WTC11 (cell line): ENCODE data around the gene ALAD.

Experiments used
- PREB ChIP-seq: sonication (generic); formaldehyde crosslinking; IDR thresholded peaks from 2 replicates; pipeline ENCODE4 v1.8.1; 2022; ENCODE audit warnings: mild to moderate bottlenecking, missing genetic modification reagents, moderate library complexity, borderline replicate concordance
- SP1 ChIP-seq: sonication (generic); formaldehyde crosslinking; conservative IDR thresholded peaks from 2 replicates; pipeline ENCODE4 v1.8.1; 2022; ENCODE audit warnings: missing genetic modification reagents
- ZNF138 ChIP-seq: sonication (generic); formaldehyde crosslinking; conservative IDR thresholded peaks from 2 replicates; pipeline ENCODE4 v1.8.1; 2022; ENCODE audit warnings: mild to moderate bottlenecking, moderate library complexity, missing genetic modification reagents
- ZNF423 ChIP-seq: fragments of 250-450 bp; sonication (Bioruptor Pico); IDR thresholded peaks from 2 replicates; pipeline ENCODE4 v2.1.2; 2022; ENCODE audit warnings: mild to moderate bottlenecking, moderate library complexity

GRCh38 chr9:113337714-113338113, 63.4 kb downstream of the ALAD start:
- no peak for TF ChIP-seq ZNF423 (CRISPR knock-in tag)
- no peak for TF ChIP-seq SP1 (CRISPR knock-in tag)
- no peak for TF ChIP-seq PREB (CRISPR knock-in tag)
- TF ChIP-seq ZNF138 (CRISPR knock-in tag): no peak
